Keratinocyte (primary cell): Measurements from ENCODE around the gene GFY. TPM values are rescaled to one million over a fixed set of nuclear protein-coding genes. Genes with fewer than 3 reads are reported as not detected.

Source experiments
- DNase-seq: peaks from one replicate; pipeline ENCODE4 v3.0.0-alpha.2; 2011; ENCODE audit warnings: low read depth, missing footprints, low spot score
- FAIRE-seq: peaks from 2 replicates; lab custom pipeline; 2011; peaks lifted over from hg19 to GRCh38; lab: Jason Lieb, UNC
- H2AFZ ChIP-seq: 2 replicates; pipeline ENCODE4 v1.6.0; 2012; ENCODE audit warnings: low read length, control low read depth, inconsistent platforms; ENCODE audit not compliant: control insufficient read depth
- H3K27ac ChIP-seq: 2 replicates; pipeline ENCODE4 v1.5.1; 2011; ENCODE audit warnings: low read length; ENCODE audit not compliant: control insufficient read depth, insufficient read depth
- H3K27me3 ChIP-seq: 3 replicates; pipeline ENCODE4 v1.6.0; 2011; ENCODE audit warnings: low read length; ENCODE audit not compliant: control insufficient read depth, insufficient read depth; ENCODE audit errors: extremely low read depth
- H3K36me3 ChIP-seq, 2 experiments: 2 replicates in 1 of 2; 3 replicates in 1 of 2; pipeline ENCODE4 v1.5.1; 2011; ENCODE audit warnings: low read length in 2 of 2, mild to moderate bottlenecking in 1 of 2; ENCODE audit not compliant: control insufficient read depth in 2 of 2, insufficient read depth in 2 of 2; ENCODE audit errors: extremely low read depth in 1 of 2
- H3K4me1 ChIP-seq: 3 replicates; pipeline ENCODE4 v1.5.1; 2011; ENCODE audit warnings: low read length; ENCODE audit not compliant: control insufficient read depth, insufficient read depth; ENCODE audit errors: extremely low read depth
- H3K4me2 ChIP-seq: 3 replicates; pipeline ENCODE4 v1.6.0; 2011; ENCODE audit warnings: low read depth, low read length; ENCODE audit not compliant: control insufficient read depth, insufficient read depth; ENCODE audit errors: extremely low read depth
- H3K4me3 ChIP-seq, 3 experiments: fragments of 200-600 bp in 1 of 3; sonication (generic) in 1 of 3; 2 replicates in 2 of 3; 3 replicates in 1 of 3; pipeline ENCODE4 v1.5.1; 2011 to 2016; ENCODE audit warnings: low read length in 3 of 3, mild to moderate bottlenecking in 3 of 3, control low read depth in 2 of 3, inconsistent platforms in 1 of 3, low read depth in 1 of 3, mixed read lengths in 1 of 3, mixed run types in 1 of 3, moderate library complexity in 1 of 3; ENCODE audit not compliant: control insufficient read depth in 2 of 3, insufficient read depth in 2 of 3; ENCODE audit errors: extremely low read depth in 1 of 3
- H3K79me2 ChIP-seq: 2 replicates; pipeline ENCODE4 v1.6.0; 2012; ENCODE audit warnings: low read length; ENCODE audit not compliant: control insufficient read depth, insufficient read depth
- H3K9ac ChIP-seq: 3 replicates; pipeline ENCODE4 v1.6.0; 2011; ENCODE audit warnings: low read length; ENCODE audit not compliant: control insufficient read depth, insufficient read depth; ENCODE audit errors: extremely low read depth
- H3K9me1 ChIP-seq: 3 replicates; pipeline ENCODE4 v1.6.0; 2011; ENCODE audit warnings: low read length; ENCODE audit not compliant: control insufficient read depth, insufficient read depth; ENCODE audit errors: extremely low read depth
- H3K9me3 ChIP-seq: 2 replicates; pipeline ENCODE4 v1.5.1; 2012; ENCODE audit warnings: low read depth, low read length; ENCODE audit not compliant: control insufficient read depth
- H4K20me1 ChIP-seq: 3 replicates; pipeline ENCODE4 v1.6.0; 2011; ENCODE audit warnings: low read length; ENCODE audit not compliant: control insufficient read depth, insufficient read depth; ENCODE audit errors: extremely low read depth
- EZH2 ChIP-seq: IDR thresholded peaks from one replicate; pipeline ENCODE4 v1.6.1; 2012; ENCODE audit warnings: inconsistent platforms, mild to moderate bottlenecking, low read length, moderate library complexity
- dilution Hi-C: fragments of 300-500 bp; cut with MboI; formaldehyde crosslinking; loops from one replicate; pipeline ENCODE4 v1.7.0; 2020; ENCODE audit warnings: low sequenced_read_pairs; ENCODE audit not compliant: extremely low pct_ligation_motif_present
- polyA plus RNA-seq, 5 experiments: library from polyadenylated mRNA; depleted of rRNA in 3 of 5; stranded (reverse) in 3 of 5; stranded (forward) in 1 of 5; unstranded in 1 of 5; fragments of >200 nt; gene quantifications; 1 replicate in 1 of 5; 2 replicates in 3 of 5; 3 replicates in 1 of 5; pipeline versions ENCODE4 v1.2.1 to v1.2.3, GENCODE V29; 2011 to 2012; ENCODE audit warnings: missing spikeins in 2 of 5, low read depth in 1 of 5, low replicate concordance in 1 of 5
- TF ChIP-seq, protein P1 (sequence below), 3 experiments: IDR thresholded peaks in 1 of 3; conservative IDR thresholded peaks in 1 of 3; optimal IDR thresholded peaks in 1 of 3; 2 replicates in 2 of 3; 3 replicates in 1 of 3; pipeline versions ENCODE3 to v1.5.1; 2011; ENCODE audit warnings: low read length in 3 of 3, mild to moderate bottlenecking in 3 of 3, moderate library complexity in 2 of 3, control low read depth in 1 of 3, inconsistent platforms in 1 of 3; ENCODE audit not compliant: insufficient read depth in 2 of 3; ENCODE audit errors: extremely low read depth in 1 of 3

The GFY gene
- polyA plus RNA-seq, 1 donor (not counting 4 experiments of a cell fraction or from before 2014, with no cell fraction given): not detected

DNA sequence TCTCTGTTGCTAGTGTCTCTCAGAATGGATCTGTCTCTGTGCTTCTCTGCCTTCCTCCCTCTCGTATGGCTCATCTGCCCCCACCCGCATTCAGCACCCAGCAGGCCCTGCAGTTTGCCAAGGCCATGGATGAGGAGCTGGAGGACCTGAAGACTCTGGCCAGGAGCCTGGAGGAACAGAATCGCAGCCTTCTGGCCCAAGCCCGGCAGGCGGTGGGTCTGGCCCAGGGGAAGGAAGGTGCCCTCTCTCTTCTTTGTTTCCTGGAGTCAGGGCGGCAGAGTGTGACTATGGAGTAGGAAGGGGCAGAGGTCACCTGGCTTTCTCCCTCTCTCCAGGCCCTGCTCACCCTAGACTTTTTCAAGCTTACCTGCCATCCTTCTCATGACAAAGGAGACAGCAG lies 26.3 kb upstream of the GFY start:
- Histone ChIP-seq H3K36me3 (no peaks in the 10 kb centered on the region), H3K9me1 (no peaks in the 10 kb centered on the region), H3K27me3 (peaks cover 10% of the 10 kb centered on the region), H3K4me2 (no peak overlapping the region), H4K20me1 (no peaks in the 10 kb centered on the region), H3K79me2 (no peaks in the 10 kb centered on the region), H2AFZ (no peak overlapping the region), H3K9ac (no peak overlapping the region), H3K4me1 (peaks cover 3% of the 10 kb centered on the region), H3K9me3 (no peaks in the 10 kb centered on the region), H3K4me3 (no peak overlapping the region), H3K27ac (no peak overlapping the region)
- no peak for DNase-seq
- TF ChIP-seq, protein P1, sequence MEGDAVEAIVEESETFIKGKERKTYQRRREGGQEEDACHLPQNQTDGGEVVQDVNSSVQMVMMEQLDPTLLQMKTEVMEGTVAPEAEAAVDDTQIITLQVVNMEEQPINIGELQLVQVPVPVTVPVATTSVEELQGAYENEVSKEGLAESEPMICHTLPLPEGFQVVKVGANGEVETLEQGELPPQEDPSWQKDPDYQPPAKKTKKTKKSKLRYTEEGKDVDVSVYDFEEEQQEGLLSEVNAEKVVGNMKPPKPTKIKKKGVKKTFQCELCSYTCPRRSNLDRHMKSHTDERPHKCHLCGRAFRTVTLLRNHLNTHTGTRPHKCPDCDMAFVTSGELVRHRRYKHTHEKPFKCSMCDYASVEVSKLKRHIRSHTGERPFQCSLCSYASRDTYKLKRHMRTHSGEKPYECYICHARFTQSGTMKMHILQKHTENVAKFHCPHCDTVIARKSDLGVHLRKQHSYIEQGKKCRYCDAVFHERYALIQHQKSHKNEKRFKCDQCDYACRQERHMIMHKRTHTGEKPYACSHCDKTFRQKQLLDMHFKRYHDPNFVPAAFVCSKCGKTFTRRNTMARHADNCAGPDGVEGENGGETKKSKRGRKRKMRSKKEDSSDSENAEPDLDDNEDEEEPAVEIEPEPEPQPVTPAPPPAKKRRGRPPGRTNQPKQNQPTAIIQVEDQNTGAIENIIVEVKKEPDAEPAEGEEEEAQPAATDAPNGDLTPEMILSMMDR (optimal IDR thresholded peaks at IDR 0.05 in 1 of 3, IDR thresholded peaks at IDR 0.05 in 1 of 3, conservative IDR thresholded peaks at IDR 0.05 in 1 of 3; ENCODE audit: extremely low read depth in 1 of 3, insufficient read depth in 2 of 3, low read length in 3 of 3): no peak
- no peak for TF ChIP-seq EZH2
- dilution Hi-C loops: no loop called here
- no peak for FAIRE-seq

DNA sequence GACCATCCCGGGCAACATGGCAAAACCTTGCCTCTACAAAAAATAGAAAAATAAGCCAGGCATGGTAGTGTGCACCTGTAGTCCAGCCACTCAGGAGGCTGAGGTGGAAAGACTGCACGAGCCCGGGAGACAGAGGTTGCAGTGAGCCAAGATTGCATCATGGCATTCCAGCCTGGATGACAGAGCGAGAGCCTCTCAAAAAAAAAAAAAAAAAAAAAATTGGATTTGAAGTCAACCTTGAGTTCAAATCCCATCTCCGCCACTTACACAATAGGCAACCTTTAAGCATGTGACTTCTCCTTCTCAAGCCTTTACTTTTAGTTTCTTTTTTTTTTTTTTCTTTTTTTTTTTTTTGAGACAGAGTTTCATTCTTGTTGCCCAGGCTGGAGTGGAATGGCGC lies 25.2 kb upstream of the GFY start:
- no peak for DNase-seq
- FAIRE-seq: no peak
- H2AFZ ChIP-seq: no peak overlapping the region
- dilution Hi-C loops: no loop called here
- H3K27ac ChIP-seq: no peak overlapping the region
- H3K9me1 ChIP-seq: no peaks in the 10 kb centered on the region
- H3K27me3 ChIP-seq: peaks cover 10% of the 10 kb centered on the region
- H3K79me2 ChIP-seq: no peaks in the 10 kb centered on the region
- no peak for TF ChIP-seq EZH2
- TF ChIP-seq, protein P1 (optimal IDR thresholded peaks at IDR 0.05 in 1 of 3, IDR thresholded peaks at IDR 0.05 in 1 of 3, conservative IDR thresholded peaks at IDR 0.05 in 1 of 3; ENCODE audit: extremely low read depth in 1 of 3, insufficient read depth in 2 of 3, low read length in 3 of 3): no peak
- H3K9me3 ChIP-seq: no peaks in the 10 kb centered on the region
- no peaks in the 10 kb centered on the region for H4K20me1 ChIP-seq
- no peaks in the 10 kb centered on the region for H3K36me3 ChIP-seq
- H3K4me2 ChIP-seq: no peak overlapping the region
- H3K9ac ChIP-seq: no peak overlapping the region
- H3K4me1 ChIP-seq: peaks cover 3% of the 10 kb centered on the region
- H3K4me3 ChIP-seq: no peak overlapping the region
